HCT116 (cell line): Measurements from ENCODE around the gene C3AR1. TPM values are rescaled to one million over a fixed set of nuclear protein-coding genes. Genes with fewer than 3 reads are reported as not detected.

Source experiments
- ATAC-seq: fragments of 200-7000 bp; cut with Tn5 transposase; 2 replicates; pipeline ENCODE4 v1.9.1; 2020; ENCODE audit warnings: mild to moderate bottlenecking, moderate library complexity
- BruUV-seq: library from RNA; stranded (reverse); fragments of 400-500 nt; replicated peaks from 2 replicates; lab custom pipeline; 2021; lab: Mats Ljungman, UMichigan
- CTCF ChIA-PET: fragments of 300-600 bp; sonication (Branson Sonifier 250); formaldehyde crosslinking; loops from one replicate; lab custom pipeline; 2021; ENCODE audit warnings: antibody characterized with exemption; lab: Charles Lee
- POLR2A ChIA-PET: fragments of 300-600, 350-600 bp; sonication (Branson Sonifier 250); formaldehyde crosslinking; loops from one replicate; lab custom pipeline; 2021; ENCODE audit warnings: antibody characterized with exemption; lab: Charles Lee
- RAD21 ChIA-PET, 2 experiments: fragments of 300-600 bp; sonication (Branson Sonifier 250); formaldehyde crosslinking; loops; one replicate each; lab custom pipeline; 2023; ENCODE audit warnings: low total read pairs in 2 of 2; ENCODE audit not compliant: uncharacterized antibody in 2 of 2, unreplicated experiment in 2 of 2, low non-redundant PET in 1 of 2; lab: Charles Lee
- DNase-seq: peaks from one replicate; pipeline ENCODE4 v3.0.0-alpha.2; 2010; ENCODE audit warnings: low read depth, low spot score
- H2AFZ ChIP-seq: fragments of 200-600 bp; shearing (Covaris generic), sonication (generic); 2 replicates; pipeline ENCODE4 v1.6.1; 2017; ENCODE audit warnings: low read depth, mixed run types, mixed read lengths, antibody characterized with exemption, low read length; ENCODE audit not compliant: poor library complexity, severe bottlenecking
- H3K27ac ChIP-seq: 2 replicates; pipeline ENCODE4 v1.5.1; 2012; ENCODE audit warnings: low read depth, low read length
- H3K27me3 ChIP-seq: fragments of 200-600 bp; sonication (generic); 2 replicates; pipeline ENCODE4 v1.6.1; 2016; ENCODE audit warnings: mixed run types, low read length, mixed read lengths; ENCODE audit not compliant: insufficient read depth
- H3K36me3 ChIP-seq, 2 experiments: fragments of 200-500 bp in 1 of 2; fragments of 200-600 bp in 1 of 2; sonication (Bioruptor generic) in 1 of 2; sonication (generic) in 1 of 2; 2 replicates each; pipeline versions ENCODE4 v1.5.1 to v1.6.1; 2014 to 2016; ENCODE audit warnings: low read length in 2 of 2, inconsistent platforms in 1 of 2, mixed read lengths in 1 of 2, mixed run types in 1 of 2; ENCODE audit not compliant: insufficient read depth in 2 of 2, control insufficient read depth in 1 of 2
- H3K4me1 ChIP-seq, 2 experiments: fragments of 200-600 bp in 1 of 2; sonication (generic) in 1 of 2; 2 replicates each; pipeline versions ENCODE4 v1.5.1 to v1.6.1; 2012 to 2017; ENCODE audit warnings: low read length in 2 of 2, inconsistent platforms in 1 of 2, mild to moderate bottlenecking in 1 of 2, mixed read lengths in 1 of 2, mixed run types in 1 of 2, moderate library complexity in 1 of 2; ENCODE audit not compliant: insufficient read depth in 2 of 2, control insufficient read depth in 1 of 2
- H3K4me2 ChIP-seq: fragments of 200-600 bp; sonication (generic); 2 replicates; pipeline ENCODE4 v1.6.1; 2017; ENCODE audit warnings: mixed run types, low read length, mixed read lengths
- H3K4me3 ChIP-seq, 2 experiments: fragments of 200-600 bp in 1 of 2; sonication (generic) in 1 of 2; replicated peaks in 1 of 2; 2 replicates each; pipeline ENCODE4 v1.5.1; 2011 to 2016; ENCODE audit warnings: low read length in 2 of 2, control low read depth in 1 of 2, low read depth in 1 of 2, mild to moderate bottlenecking in 1 of 2, mixed read lengths in 1 of 2, mixed run types in 1 of 2
- H3K79me2 ChIP-seq: fragments of 200-600 bp; sonication (generic); 2 replicates; pipeline ENCODE4 v1.6.1; 2017; ENCODE audit warnings: mild to moderate bottlenecking, mixed run types, low read length, moderate library complexity, mixed read lengths; ENCODE audit not compliant: insufficient read depth
- H3K9ac ChIP-seq: fragments of 200-600 bp; sonication (generic); 2 replicates; pipeline ENCODE4 v1.6.1; 2016; ENCODE audit warnings: low read length, mixed read lengths
- H3K9me2 ChIP-seq: fragments of 200-600 bp; sonication (generic), shearing (Covaris generic); 2 replicates; pipeline ENCODE4 v1.6.1; 2017; ENCODE audit warnings: mixed run types, mild to moderate bottlenecking, moderate library complexity; ENCODE audit not compliant: insufficient read depth
- H3K9me3 ChIP-seq, 2 experiments: fragments of 200-500 bp in 1 of 2; fragments of 200-600 bp in 1 of 2; sonication (Bioruptor generic) in 1 of 2; sonication (generic) in 1 of 2; 2 replicates each; pipeline ENCODE4 v1.6.1; 2014 to 2017; ENCODE audit warnings: low read length in 2 of 2, mixed read lengths in 2 of 2, inconsistent platforms in 1 of 2, low read depth in 1 of 2, mild to moderate bottlenecking in 1 of 2, mixed run types in 1 of 2, moderate library complexity in 1 of 2; ENCODE audit not compliant: control insufficient read depth in 1 of 2, insufficient read depth in 1 of 2
- H4K20me1 ChIP-seq: fragments of 200-600 bp; sonication (generic), shearing (Covaris generic); 2 replicates; pipeline ENCODE4 v1.6.1; 2017; ENCODE audit warnings: mixed run types, mild to moderate bottlenecking, moderate library complexity; ENCODE audit not compliant: insufficient read depth
- ATF3 ChIP-seq: IDR thresholded peaks from 2 replicates; pipeline ENCODE4 v1.6.1; 2012
- CBX3 ChIP-seq: IDR thresholded peaks from 2 replicates; pipeline ENCODE4 v1.6.1; 2012; ENCODE audit warnings: low read depth
- CEBPB ChIP-seq: IDR thresholded peaks from 2 replicates; pipeline ENCODE4 v1.6.1; 2012; ENCODE audit warnings: low read depth
- EGR1 ChIP-seq: IDR thresholded peaks from 2 replicates; pipeline ENCODE4 v1.6.1; 2012; ENCODE audit warnings: low read depth
- EZH2phosphoT487 ChIP-seq: fragments of 200-600 bp; IDR thresholded peaks from 2 replicates; pipeline ENCODE4 v1.6.1; 2018; ENCODE audit warnings: antibody characterized with exemption, borderline replicate concordance
- FOSL1 ChIP-seq: IDR thresholded peaks from 2 replicates; pipeline ENCODE4 v1.6.1; 2012; ENCODE audit warnings: low read depth
- POLR2AphosphoS5 ChIP-seq: IDR thresholded peaks from 2 replicates; pipeline ENCODE4 v1.6.1; 2011; ENCODE audit warnings: mild to moderate bottlenecking, low read depth, low read length, moderate library complexity
- REST ChIP-seq: IDR thresholded peaks from 2 replicates; pipeline ENCODE4 v1.6.1; 2012; ENCODE audit warnings: low read depth
- SIN3A ChIP-seq: IDR thresholded peaks from 2 replicates; pipeline ENCODE4 v1.6.1; 2012; ENCODE audit warnings: low read depth
- SRF ChIP-seq: IDR thresholded peaks from 2 replicates; pipeline ENCODE4 v1.6.1; 2012; ENCODE audit warnings: low read depth
- YY1 ChIP-seq: IDR thresholded peaks from 2 replicates; pipeline ENCODE4 v1.6.1; 2011; ENCODE audit warnings: low read length, low read depth, moderate library complexity, mild to moderate bottlenecking; ENCODE audit not compliant: insufficient replicate concordance; ENCODE audit errors: extremely low read depth
- intact Hi-C: fragments of 100-400 bp; cut with micrococcal nuclease; formaldehyde crosslinking; loops from 2 replicates; pipeline ENCODE4 v1.10.0; 2022
- total RNA-seq: library from RNA; stranded (reverse); gene quantifications from one replicate; pipeline ENCODE4 v1.2.1, GENCODE V29; 2021; ENCODE audit not compliant: unreplicated experiment
- TF ChIP-seq, protein P1 (sequence below), 3 experiments: fragments of 200-600 bp in 1 of 3; sonication (generic) in 1 of 3; IDR thresholded peaks in 2 of 3; conservative IDR thresholded peaks in 1 of 3; 2 replicates each; pipeline ENCODE4 v1.5.1; 2012 to 2017; ENCODE audit warnings: low read depth in 2 of 3, low read length in 2 of 3, antibody characterized with exemption in 1 of 3, borderline replicate concordance in 1 of 3, control low read depth in 1 of 3, mild to moderate bottlenecking in 1 of 3, mixed read lengths in 1 of 3, mixed run types in 1 of 3, moderate library complexity in 1 of 3; ENCODE audit not compliant: insufficient read depth in 1 of 3

C3AR1 gene
- total RNA-seq, 1 experiment from 2014 or later = not detected

DNA sequence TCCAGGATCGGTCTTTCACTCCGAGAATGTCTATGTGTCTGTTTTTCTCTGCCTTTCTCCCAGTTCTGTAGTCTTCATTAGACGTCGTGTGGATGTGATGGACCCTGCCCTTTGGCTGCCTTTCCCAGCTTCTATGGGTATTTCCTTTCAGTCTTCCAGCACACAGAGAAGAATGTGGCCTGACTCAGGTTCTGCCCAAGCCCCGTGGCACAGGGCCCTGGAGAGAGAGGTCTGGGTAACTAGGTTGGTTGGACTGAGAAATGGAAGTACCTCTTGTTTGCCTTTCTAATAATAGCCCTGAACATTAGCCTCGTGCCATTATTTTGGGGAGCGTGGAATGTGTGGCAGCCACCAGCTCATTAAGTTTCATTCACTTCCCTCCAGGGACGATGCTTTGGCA, 29.8 kb downstream of the C3AR1 start:
- Histone ChIP-seq H3K27me3 (no peaks in the 10 kb centered on the region), H3K4me1 (peaks cover 29 to 56% of the 10 kb centered on the region in 2 experiments), H3K9ac (no peak overlapping the region), H3K36me3 (peaks cover 5 to 8% of the 10 kb centered on the region in 2 experiments; a peak in 1 of 4 replicates), H3K9me2 (no peaks in the 10 kb centered on the region), H3K9me3 (no peaks in the 10 kb centered on the region), H3K4me2 (no peak overlapping the region), H3K4me3 (no peak overlapping the region), H3K79me2 (peaks cover 42% of the 10 kb centered on the region), H3K27ac (no peak overlapping the region), H2AFZ (no peak overlapping the region), H4K20me1 (no peaks in the 10 kb centered on the region)
- no TSS peak for BruUV-seq
- ATAC-seq = no peak
- DNase-seq = no peak
- ChIA-PET RAD21 (no interaction called here), CTCF (no interaction called here), POLR2A (no interaction called here)
- intact Hi-C loops = no loop called here
- TF ChIP-seq SIN3A = no peak
- no peak for TF ChIP-seq SRF
- TF ChIP-seq, protein P1, sequence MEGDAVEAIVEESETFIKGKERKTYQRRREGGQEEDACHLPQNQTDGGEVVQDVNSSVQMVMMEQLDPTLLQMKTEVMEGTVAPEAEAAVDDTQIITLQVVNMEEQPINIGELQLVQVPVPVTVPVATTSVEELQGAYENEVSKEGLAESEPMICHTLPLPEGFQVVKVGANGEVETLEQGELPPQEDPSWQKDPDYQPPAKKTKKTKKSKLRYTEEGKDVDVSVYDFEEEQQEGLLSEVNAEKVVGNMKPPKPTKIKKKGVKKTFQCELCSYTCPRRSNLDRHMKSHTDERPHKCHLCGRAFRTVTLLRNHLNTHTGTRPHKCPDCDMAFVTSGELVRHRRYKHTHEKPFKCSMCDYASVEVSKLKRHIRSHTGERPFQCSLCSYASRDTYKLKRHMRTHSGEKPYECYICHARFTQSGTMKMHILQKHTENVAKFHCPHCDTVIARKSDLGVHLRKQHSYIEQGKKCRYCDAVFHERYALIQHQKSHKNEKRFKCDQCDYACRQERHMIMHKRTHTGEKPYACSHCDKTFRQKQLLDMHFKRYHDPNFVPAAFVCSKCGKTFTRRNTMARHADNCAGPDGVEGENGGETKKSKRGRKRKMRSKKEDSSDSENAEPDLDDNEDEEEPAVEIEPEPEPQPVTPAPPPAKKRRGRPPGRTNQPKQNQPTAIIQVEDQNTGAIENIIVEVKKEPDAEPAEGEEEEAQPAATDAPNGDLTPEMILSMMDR (IDR thresholded peaks at IDR 0.05 in 2 of 3, conservative IDR thresholded peaks at IDR 0.05 in 1 of 3; ENCODE audit: borderline replicate concordance in 1 of 3, insufficient read depth in 1 of 3, low read depth in 2 of 3, low read length in 2 of 3) = no peak
- no peak for TF ChIP-seq EGR1
- no peak for TF ChIP-seq CBX3
- TF ChIP-seq ATF3 = no peak
- no peak for TF ChIP-seq CEBPB
- no peak for TF ChIP-seq REST
- TF ChIP-seq FOSL1 = no peak
- no peak for TF ChIP-seq EZH2phosphoT487
- TF ChIP-seq YY1 = no peak
- no peak for TF ChIP-seq POLR2AphosphoS5
